Activated CD4-positive, alpha-beta memory T cell treated with anti-CD3 and anti-CD28 coated beads for 36 hours (primary cell): ENCODE measurements around the gene ALDH5A1. TPM values are rescaled to one million over a fixed set of nuclear protein-coding genes. Genes with fewer than 3 reads are reported as not detected.
"Not testable (repeated sequence)": the region's sequence is repeated elsewhere in the genome, so short reads cannot be mapped to it uniquely, and the experiment has no call there.

Experiments used
- CTCF ChIA-PET: fragments of 350-600 bp; sonication (Branson Sonifier 250); formaldehyde crosslinking; loops from one replicate; lab custom pipeline; 2021; ENCODE audit warnings: antibody characterized with exemption, inconsistent platforms; lab: Charles Lee
- POLR2A ChIA-PET: fragments of 350-600 bp; sonication (Branson Sonifier 250); formaldehyde crosslinking; loops from one replicate; lab custom pipeline; 2021; ENCODE audit warnings: antibody characterized with exemption; lab: Charles Lee
- DNase-seq: peaks from one replicate; pipeline ENCODE4 v3.0.0-alpha.2; 2020
- H3K27ac Mint-ChIP-seq: one replicate; pipeline ENCODE4 v1.8.0; 2021; ENCODE audit warnings: mixed read lengths
- H3K27me3 Mint-ChIP-seq: one replicate; pipeline ENCODE4 v1.8.0; 2021; ENCODE audit warnings: mixed read lengths
- H3K36me3 Mint-ChIP-seq: one replicate; pipeline ENCODE4 v1.8.0; 2021; ENCODE audit warnings: mixed read lengths
- H3K4me1 Mint-ChIP-seq: one replicate; pipeline ENCODE4 v1.8.0; 2021; ENCODE audit warnings: low read depth, mixed read lengths
- H3K4me3 Mint-ChIP-seq: one replicate; pipeline ENCODE4 v1.8.0; 2021; ENCODE audit warnings: mild to moderate bottlenecking, mixed read lengths
- H3K9me3 Mint-ChIP-seq: one replicate; pipeline ENCODE4 v1.8.0; 2021; ENCODE audit warnings: mixed read lengths
- intact Hi-C: fragments of 100-400 bp; cut with micrococcal nuclease; formaldehyde crosslinking; loops from one replicate; pipeline ENCODE4 v1.15.1; 2023
- total RNA-seq, 2 experiments: library from RNA; stranded (reverse); gene quantifications; one replicate each; pipeline ENCODE4 v1.2.3, GENCODE V29; 2021

Gene ALDH5A1
- total RNA-seq, 2 experiments from 2014 or later, result 13.1 to 13.9 TPM

GRCh38 chr6:24506814-24507520, 12.2 kb downstream of the ALDH5A1 start:
- intact Hi-C loops, result no loop called here
- Mint-ChIP-seq H3K4me3 (no peak overlapping the region), H3K36me3 (peaks cover 44% of the 10 kb centered on the region), H3K4me1 (no peaks in the 10 kb centered on the region), H3K9me3 (no peaks in the 10 kb centered on the region), H3K27ac (no peak overlapping the region), H3K27me3 (no peaks in the 10 kb centered on the region)
- CTCF ChIA-PET, result no interaction called here
- no peak for DNase-seq
- POLR2A ChIA-PET, result no interaction called here

DNA sequence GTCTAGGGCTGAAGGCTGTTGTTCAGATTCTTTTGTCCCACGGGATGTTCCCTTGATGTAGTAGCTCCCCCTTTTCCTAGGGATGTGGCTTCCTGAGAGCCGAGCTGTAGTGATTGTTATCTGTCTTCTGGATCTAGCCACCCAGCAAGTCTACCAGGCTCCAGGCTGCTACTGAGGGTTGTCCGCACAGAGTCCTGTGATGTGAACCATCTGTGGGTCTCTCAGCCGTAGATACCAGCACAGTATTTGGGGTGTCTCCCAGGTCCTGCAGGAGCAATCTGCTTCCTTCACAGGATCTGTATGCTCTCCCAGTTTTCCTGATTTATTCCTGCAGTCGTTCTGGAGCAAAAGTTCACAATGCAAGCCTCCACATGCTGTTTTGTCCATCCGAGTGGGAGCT, 17.2 kb downstream of the ALDH5A1 start:
- CTCF ChIA-PET, POLR2A ChIA-PET, H3K27ac Mint-ChIP-seq, H3K9me3 Mint-ChIP-seq, H3K4me3 Mint-ChIP-seq, H3K4me1 Mint-ChIP-seq, H3K27me3 Mint-ChIP-seq, DNase-seq, intact Hi-C loops: not testable (repeated sequence)
- H3K36me3 Mint-ChIP-seq, result peaks cover 38% of the 10 kb centered on the region

DNA sequence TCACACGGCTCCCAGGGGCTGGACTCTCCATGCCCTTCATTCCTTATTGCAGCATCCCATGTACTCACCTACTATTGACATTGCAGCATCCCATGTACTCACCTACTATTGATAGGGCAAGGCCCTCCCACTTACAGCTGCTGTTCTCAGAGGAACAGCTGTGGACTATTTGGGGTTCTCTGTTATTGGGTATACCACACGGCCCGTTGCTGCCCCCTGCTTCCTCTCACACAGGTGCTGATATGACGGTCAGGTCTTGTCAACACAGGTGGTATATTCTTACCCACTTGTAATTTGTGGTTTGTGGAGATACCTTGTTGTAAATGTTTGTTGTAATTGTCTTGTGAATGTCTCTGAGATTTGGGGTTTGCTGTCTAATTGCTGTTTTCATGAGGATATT, 18.8 kb downstream of the ALDH5A1 start:
- POLR2A ChIA-PET, result no interaction called here
- CTCF ChIA-PET, result interaction anchor here (1.2 to 1.5 kb wide), 2 partner anchors 15 to 19 kb away, joined by 3 read pairs; partner anchors contain the start of gene ALDH5A1
- Mint-ChIP-seq H3K4me1 (no peaks in the 10 kb centered on the region), H3K4me3 (no peak overlapping the region), H3K9me3 (no peaks in the 10 kb centered on the region), H3K36me3 (peaks cover 25% of the 10 kb centered on the region), H3K27ac (no peak overlapping the region), H3K27me3 (no peaks in the 10 kb centered on the region)
- no peak for DNase-seq
- intact Hi-C loops, result no loop called here

GRCh38 chr6:24517659-24518543, 23.1 kb downstream of the ALDH5A1 start:
- no peaks in the 10 kb centered on the region for H3K4me1 Mint-ChIP-seq
- H3K27ac Mint-ChIP-seq, result peak overlapping the region; percentile 38
- no peak overlapping the region for H3K4me3 Mint-ChIP-seq
- ChIA-PET CTCF (interaction anchor here (0.6 to 1.3 kb wide), 2 partner anchors 9 to 106 kb away, joined by 3 read pairs; no protein-coding TSS in a partner anchor), POLR2A (interaction anchor here (0.5 kb wide), 1 partner anchor 45 kb away, joined by 3 read pairs; no protein-coding TSS in a partner anchor)
- intact Hi-C loops, result no loop called here
- no peak for DNase-seq
- H3K27me3 Mint-ChIP-seq, result no peaks in the 10 kb centered on the region
- H3K9me3 Mint-ChIP-seq, result no peaks in the 10 kb centered on the region
- peaks cover 8% of the 10 kb centered on the region for H3K36me3 Mint-ChIP-seq

DNA sequence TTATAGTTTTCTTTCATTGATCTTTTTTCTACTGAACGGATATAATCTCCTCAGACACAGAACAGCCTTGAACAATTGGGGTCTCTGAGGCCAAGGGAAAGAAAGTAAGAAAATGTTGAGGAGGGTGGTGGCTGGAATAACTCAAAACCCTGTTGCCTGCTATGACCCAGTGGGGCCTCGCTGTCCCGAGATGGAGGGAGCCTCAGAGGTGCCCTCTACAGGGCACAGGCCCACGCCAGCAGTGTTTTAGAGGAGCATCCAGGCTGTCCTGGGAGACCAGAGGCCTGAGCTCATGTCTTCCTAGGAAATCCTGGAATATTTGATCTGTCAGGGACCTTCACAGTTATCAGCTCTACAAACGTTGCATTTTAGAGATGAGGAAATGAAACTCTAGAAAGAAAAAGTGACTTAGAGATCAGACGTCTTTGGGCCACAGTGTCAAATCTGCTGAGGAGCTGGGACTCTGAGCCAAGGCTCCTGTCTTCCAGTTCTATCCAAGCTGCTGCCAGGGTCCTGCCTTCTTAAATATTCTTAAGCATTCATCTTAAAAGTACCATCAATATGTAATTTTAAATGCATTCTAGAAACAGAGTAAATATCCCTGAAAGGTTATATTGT, 26.3 kb downstream of the ALDH5A1 start:
- POLR2A ChIA-PET, result no interaction called here

GRCh38 chr6:24522228-24523176, 27.7 kb downstream of the ALDH5A1 start:
- intact Hi-C loops, result no loop called here
- POLR2A ChIA-PET, result no interaction called here
- CTCF ChIA-PET, result interaction anchor here (0.7 to 2.9 kb wide), 10 partner anchors 9 to 281 kb away, joined by 3 to 24 read pairs (median 4); partner anchors contain the start of gene ALDH5A1
- no peaks in the 10 kb centered on the region for H3K9me3 Mint-ChIP-seq
- H3K27ac Mint-ChIP-seq, result no peak overlapping the region
- no peak for DNase-seq
- H3K27me3 Mint-ChIP-seq, result no peaks in the 10 kb centered on the region
- peaks cover 2% of the 10 kb centered on the region for H3K4me1 Mint-ChIP-seq
- H3K36me3 Mint-ChIP-seq, result peaks cover 1% of the 10 kb centered on the region
- H3K4me3 Mint-ChIP-seq, result no peak overlapping the region

More for the DNA sequence above, 26.3 kb downstream of the ALDH5A1 start:
- Mint-ChIP-seq H3K27me3 (no peaks in the 10 kb centered on the region), H3K27ac (no peak overlapping the region), H3K4me1 (no peaks in the 10 kb centered on the region), H3K4me3 (no peak overlapping the region), H3K9me3 (no peaks in the 10 kb centered on the region), H3K36me3 (peaks cover 1% of the 10 kb centered on the region)
- intact Hi-C loops, result loop anchor here (1.0 to 2.0 kb wide), 2 partner anchors 26 to 90 kb away; partner anchors contain the start of gene ALDH5A1
- CTCF ChIA-PET, result interaction anchor here (0.8 to 2.9 kb wide), 12 partner anchors 15 to 238 kb away, joined by 3 to 24 read pairs (median 4); partner anchors contain the start of gene ALDH5A1
- DNase-seq, result peak; percentile 61

DNA sequence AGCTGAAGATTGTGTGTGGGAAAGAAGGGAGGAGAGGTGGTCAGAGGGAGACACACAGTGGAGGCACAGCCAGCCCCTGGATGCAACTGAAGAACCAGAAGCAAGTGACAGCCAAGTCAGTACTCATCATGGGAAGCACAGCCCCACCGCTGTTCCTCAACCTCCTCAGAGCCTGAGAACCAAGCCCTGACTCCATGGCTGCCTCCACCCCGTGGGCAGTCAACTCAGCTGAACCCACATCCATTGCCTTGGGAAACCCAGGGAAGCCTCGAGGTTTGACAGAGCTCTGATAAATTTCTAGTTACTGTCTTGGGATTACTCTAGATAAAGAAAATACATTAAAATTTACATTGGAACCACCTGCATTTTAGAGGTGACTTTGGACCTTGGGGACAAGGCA, 29.6 kb downstream of the ALDH5A1 start:
- no peaks in the 10 kb centered on the region for H3K27me3 Mint-ChIP-seq
- H3K4me1 Mint-ChIP-seq, result peaks cover 3% of the 10 kb centered on the region
- H3K27ac Mint-ChIP-seq, result no peak overlapping the region
- DNase-seq, result no peak
- H3K4me3 Mint-ChIP-seq, result no peak overlapping the region
- H3K36me3 Mint-ChIP-seq, result peaks cover 1% of the 10 kb centered on the region
- intact Hi-C loops, result no loop called here
- H3K9me3 Mint-ChIP-seq, result no peaks in the 10 kb centered on the region
- ChIA-PET POLR2A (no interaction called here), CTCF (interaction anchor here (1.1 kb wide), 1 partner anchor 57 kb away, joined by 3 read pairs; no protein-coding TSS in a partner anchor)

DNA sequence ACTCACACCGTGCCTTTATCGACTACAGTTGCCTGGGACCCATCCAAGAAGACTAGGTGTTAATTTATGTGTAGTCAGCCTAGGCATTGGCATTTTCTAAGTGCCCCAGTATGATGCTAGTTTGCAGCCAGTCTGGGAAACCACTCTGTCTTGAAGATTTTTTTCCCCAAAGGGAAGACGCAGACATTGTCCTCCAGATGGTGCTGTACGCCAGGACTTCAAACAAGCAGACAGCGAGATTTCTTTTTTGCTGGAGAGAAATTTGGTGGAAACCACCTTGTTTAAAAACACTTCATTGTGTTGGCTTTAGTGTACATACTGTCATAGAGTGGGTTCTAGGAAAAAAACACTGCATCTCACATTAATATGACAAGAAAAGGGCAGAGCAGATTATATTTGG, 30.0 kb downstream of the ALDH5A1 start:
- no peaks in the 10 kb centered on the region for H3K9me3 Mint-ChIP-seq
- peak; percentile 13 for DNase-seq
- ChIA-PET CTCF (interaction anchor here (1.1 kb wide), 1 partner anchor 56 kb away, joined by 3 read pairs; no protein-coding TSS in a partner anchor), POLR2A (no interaction called here)
- peaks cover 3% of the 10 kb centered on the region for H3K4me1 Mint-ChIP-seq
- H3K4me3 Mint-ChIP-seq, result no peak overlapping the region
- intact Hi-C loops, result no loop called here
- H3K27me3 Mint-ChIP-seq, result no peaks in the 10 kb centered on the region
- no peak overlapping the region for H3K27ac Mint-ChIP-seq
- peaks cover 2% of the 10 kb centered on the region for H3K36me3 Mint-ChIP-seq

DNA sequence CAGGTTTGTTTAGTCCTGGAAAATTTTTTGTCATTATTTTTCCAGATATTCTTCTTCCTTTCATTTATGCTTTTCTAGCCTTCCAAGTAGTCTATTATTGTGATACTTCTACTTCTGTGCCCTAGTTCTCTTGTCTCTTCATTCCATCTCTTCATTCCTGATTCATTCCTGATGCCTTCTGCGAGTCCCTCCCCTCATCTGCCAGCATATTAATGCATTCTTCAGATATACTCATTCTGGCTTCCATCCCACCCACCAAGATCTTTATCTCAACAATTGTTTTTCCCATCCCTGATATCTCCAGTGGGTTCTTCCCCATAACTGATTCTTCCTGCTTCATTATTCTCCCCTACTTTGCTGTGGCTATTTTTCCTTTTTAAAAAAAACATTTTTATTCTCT, 35.2 kb downstream of the ALDH5A1 start:
- CTCF ChIA-PET, result no interaction called here
- intact Hi-C loops, result no loop called here
- no peak overlapping the region for H3K27ac Mint-ChIP-seq

GRCh38 chr6:24534329-24534728, 39.6 kb downstream of the ALDH5A1 start:
- intact Hi-C loops, result no loop called here

More for the DNA sequence above, 35.2 kb downstream of the ALDH5A1 start:
- Mint-ChIP-seq H3K4me1 (peaks cover 3% of the 10 kb centered on the region), H3K9me3 (no peaks in the 10 kb centered on the region), H3K27me3 (no peaks in the 10 kb centered on the region), H3K36me3 (peaks cover 14% of the 10 kb centered on the region), H3K4me3 (no peak overlapping the region)
- POLR2A ChIA-PET, result no interaction called here
- no peak for DNase-seq

DNA sequence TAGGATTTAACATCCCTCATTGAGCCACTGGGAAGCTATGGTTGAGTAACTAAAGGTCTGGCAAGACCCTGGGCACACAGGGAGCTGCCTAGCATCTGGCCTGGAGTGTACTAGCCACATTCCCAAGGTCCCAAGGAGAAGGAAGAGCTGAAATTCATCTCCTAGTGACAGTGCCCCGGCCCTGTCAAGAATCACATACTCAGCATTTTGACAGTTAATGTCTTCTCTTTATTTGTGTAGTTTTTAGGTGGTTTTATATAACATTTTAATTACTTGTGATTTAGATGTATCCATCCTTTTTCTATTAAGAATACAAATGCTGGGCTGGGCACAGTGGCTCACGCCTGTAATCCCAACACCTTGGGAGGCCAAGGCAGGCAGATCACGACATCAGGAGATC, 40.4 kb downstream of the ALDH5A1 start:
- intact Hi-C loops, result no loop called here
- DNase-seq, result no peak
- Mint-ChIP-seq H3K27me3 (no peaks in the 10 kb centered on the region), H3K27ac (no peak overlapping the region), H3K4me1 (no peaks in the 10 kb centered on the region), H3K36me3 (peaks cover 13% of the 10 kb centered on the region), H3K4me3 (no peak overlapping the region), H3K9me3 (no peaks in the 10 kb centered on the region)
- ChIA-PET CTCF (interaction anchor here (1.0 to 1.7 kb wide), 2 partner anchors 14 to 41 kb away, joined by 3 to 5 read pairs; no protein-coding TSS in a partner anchor), POLR2A (no interaction called here)

More at GRCh38 chr6:24534329-24534728, 39.6 kb downstream of the ALDH5A1 start:
- Mint-ChIP-seq H3K36me3 (peaks cover 16% of the 10 kb centered on the region), H3K4me3 (no peak overlapping the region), H3K27me3 (no peaks in the 10 kb centered on the region), H3K27ac (no peak overlapping the region), H3K9me3 (no peaks in the 10 kb centered on the region), H3K4me1 (no peaks in the 10 kb centered on the region)
- no peak for DNase-seq
- CTCF ChIA-PET, result no interaction called here
- POLR2A ChIA-PET, result no interaction called here
